PFSK-1 (cell line): ENCODE data around the gene UGGT1.

ENCODE experiments used
- POLR2AphosphoS5 ChIP-seq: IDR thresholded peaks from 2 replicates; pipeline ENCODE4 v1.6.1; 2012; ENCODE audit warnings: low read depth, mild to moderate bottlenecking, control low read depth, low read length, moderate library complexity
- REST ChIP-seq, 2 experiments: IDR thresholded peaks; 2 replicates each; pipeline versions ENCODE4 v1.6.1 to v1.8.0; 2011 to 2012; ENCODE audit warnings: low read depth in 2 of 2, low read length in 2 of 2, control low read depth in 1 of 2, inconsistent platforms in 1 of 2, mild to moderate bottlenecking in 1 of 2, moderate library complexity in 1 of 2; ENCODE audit not compliant: insufficient read depth in 1 of 2
- TAF1 ChIP-seq: IDR thresholded peaks from 2 replicates; pipeline ENCODE4 v1.6.1; 2012; ENCODE audit warnings: low read length, control low read depth, borderline replicate concordance; ENCODE audit not compliant: insufficient read depth

DNA sequence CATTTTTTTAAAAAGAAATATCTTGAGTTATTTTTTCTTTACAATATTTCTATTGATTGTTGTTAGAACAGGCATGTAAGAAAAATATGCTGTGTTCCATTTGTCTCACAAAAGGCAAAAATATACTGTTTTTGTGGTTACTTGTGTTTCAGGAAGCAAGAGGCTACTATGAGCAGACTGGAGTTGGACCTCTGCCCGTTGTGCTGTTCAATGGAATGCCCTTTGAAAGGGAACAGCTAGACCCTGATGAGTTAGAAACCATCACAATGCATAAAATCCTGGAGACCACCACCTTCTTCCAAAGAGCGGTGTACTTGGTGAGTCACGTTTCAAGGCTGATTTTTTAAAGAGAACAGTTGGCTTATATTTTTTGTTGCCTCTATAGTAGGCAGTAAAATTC is 54.7 kb downstream of the UGGT1 start:
- no peak for TF ChIP-seq POLR2AphosphoS5
- no peak for TF ChIP-seq TAF1
- TF ChIP-seq REST (IDR thresholded peaks at IDR 0.05; ENCODE audit: insufficient read depth in 1 of 2, low read depth in 2 of 2, low read length in 2 of 2), result no peak
